Measurements from ENCODE around the gene CEP164. TPM values are rescaled to one million over a fixed set of nuclear protein-coding genes. Genes with fewer than 3 reads are reported as not detected.

The CEP164 gene
- total RNA-seq, 1 experiment from 2014 or later: 21.0 TPM

- no peak for DNase-seq (ENCODE audit: low spot score)
- Mint-ChIP-seq H3K9me3 (no peaks in the 10 kb centered on the region), H3K27me3 (ENCODE audit: low read depth) (no peaks in the 10 kb centered on the region), H3K27ac (no peak overlapping the region), H3K4me3 (no peak overlapping the region), H3K36me3 (peaks cover 3% of the 10 kb centered on the region), H3K4me1 (no peaks in the 10 kb centered on the region)
- TF ChIP-seq GRHL2 (CRISPR knock-in tag; IDR thresholded peaks at IDR 0.05; ENCODE audit: insufficient replicate concordance, severe bottlenecking): no peak
- TF ChIP-seq ZBTB43 (CRISPR knock-in tag; IDR thresholded peaks at IDR 0.05): no peak
- no peak for TF ChIP-seq NFYB (CRISPR knock-in tag; conservative IDR thresholded peaks at IDR 0.05; ENCODE audit: low read depth)
- ChIA-PET POLR2A (no interaction called here), CTCF (no interaction called here)
- no peak for ATAC-seq
Observed at GRCh38 chr11:117337076-117337475, 9.4 kb downstream of the CEP164 start.

GRCh38 chr11:117345039-117345438 is 17.4 kb downstream of the CEP164 start:
- ChIA-PET POLR2A (no interaction called here), CTCF (no interaction called here)
- Mint-ChIP-seq H3K27ac (no peak overlapping the region), H3K27me3 (ENCODE audit: low read depth) (no peaks in the 10 kb centered on the region), H3K4me1 (no peaks in the 10 kb centered on the region), H3K4me3 (no peak overlapping the region), H3K36me3 (peaks cover 18% of the 10 kb centered on the region), H3K9me3 (no peaks in the 10 kb centered on the region)
- TF ChIP-seq USF2 (CRISPR knock-in tag; IDR thresholded peaks at IDR 0.05): no peak
- no peak for TF ChIP-seq MXD4 (CRISPR knock-in tag; IDR thresholded peaks at IDR 0.05; ENCODE audit: borderline replicate concordance)
- no peak for TF ChIP-seq NR3C1 (CRISPR knock-in tag; conservative IDR thresholded peaks at IDR 0.05; ENCODE audit: low read depth)
- no peak for TF ChIP-seq ZNF425 (CRISPR knock-in tag; conservative IDR thresholded peaks at IDR 0.05)
- TF ChIP-seq NR1H2 (CRISPR knock-in tag; IDR thresholded peaks at IDR 0.05): no peak
- TF ChIP-seq GRHL2 (CRISPR knock-in tag; IDR thresholded peaks at IDR 0.05; ENCODE audit: insufficient replicate concordance, severe bottlenecking): no peak
- no peak for TF ChIP-seq OVOL2 (CRISPR knock-in tag; IDR thresholded peaks at IDR 0.05; ENCODE audit: borderline replicate concordance)
- no peak for TF ChIP-seq EMX1 (CRISPR knock-in tag; IDR thresholded peaks at IDR 0.05)
- no peak for TF ChIP-seq E2F1 (CRISPR knock-in tag; IDR thresholded peaks at IDR 0.05)
- no peak for TF ChIP-seq RORB (CRISPR knock-in tag; IDR thresholded peaks at IDR 0.05)
- TF ChIP-seq SMAD3 (CRISPR knock-in tag; IDR thresholded peaks at IDR 0.05; ENCODE audit: borderline replicate concordance): no peak
- no peak for TF ChIP-seq FOXK1 (CRISPR knock-in tag; IDR thresholded peaks at IDR 0.05)
- no peak for DNase-seq (ENCODE audit: low spot score)
- no peak for ATAC-seq

- H3K27me3 Mint-ChIP-seq (ENCODE audit: low read depth): no peaks in the 10 kb centered on the region
- no peak overlapping the region for H3K27ac Mint-ChIP-seq
- no peak for ATAC-seq
- TF ChIP-seq HMGA2 (CRISPR knock-in tag; IDR thresholded peaks at IDR 0.05): peak; percentile 94
- TF ChIP-seq ZNF219 (CRISPR knock-in tag; IDR thresholded peaks at IDR 0.05; ENCODE audit: borderline replicate concordance): no peak
- H3K4me1 Mint-ChIP-seq: no peaks in the 10 kb centered on the region
- ChIA-PET CTCF (no interaction called here), POLR2A (no interaction called here)
- H3K9me3 Mint-ChIP-seq: no peaks in the 10 kb centered on the region
- peaks cover 9% of the 10 kb centered on the region for H3K36me3 Mint-ChIP-seq
- H3K4me3 Mint-ChIP-seq: no peak overlapping the region
- DNase-seq (ENCODE audit: low spot score): no peak
Observed at GRCh38 chr11:117354550-117354949, 26.9 kb downstream of the CEP164 start.
